K562 (cell line): ENCODE measurements around the gene ATF3. TPM values are rescaled to one million over a fixed set of nuclear protein-coding genes. Genes with fewer than 3 reads are reported as not detected.

Experiments
- HEY1 ChIP-seq: fragments of 250-450 bp; sonication (Bioruptor Pico); IDR thresholded peaks from 2 replicates; pipeline ENCODE4 v1.5.0; 2020; ENCODE audit warnings: mild to moderate bottlenecking, moderate library complexity, borderline replicate concordance
- IRF9 ChIP-seq: fragments of 450-650 bp; IDR thresholded peaks from 2 replicates; pipeline ENCODE4 v1.6.1; 2016; ENCODE audit warnings: missing biosample characterization, missing genetic modification characterization
- NFATC3 ChIP-seq: fragments of 450-650 bp; IDR thresholded peaks from 2 replicates; pipeline ENCODE4 v1.6.1; 2017; ENCODE audit warnings: mild to moderate bottlenecking
- NFE2L1 ChIP-seq: fragments of 450-650 bp; IDR thresholded peaks from 2 replicates; pipeline ENCODE4 v1.6.1; 2016; ENCODE audit warnings: missing genetic modification characterization, low read depth, mild to moderate bottlenecking, missing compliant biosample characterization, moderate library complexity, borderline replicate concordance
- RERE ChIP-seq: sonication (generic); formaldehyde crosslinking; IDR thresholded peaks from 2 replicates; pipeline ENCODE4 v1.8.0; 2023; ENCODE audit warnings: missing genetic modification reagents, mild to moderate bottlenecking, borderline replicate concordance
- REST ChIP-seq, 2 experiments: fragments of 450-650 bp; formaldehyde crosslinking in 1 of 2; IDR thresholded peaks; 2 replicates each; pipeline versions ENCODE4 v1.4.0 to v1.6.1; 2014 to 2020; ENCODE audit warnings: mild to moderate bottlenecking in 2 of 2, borderline replicate concordance in 1 of 2, low read depth in 1 of 2
- SMAD2 ChIP-seq: fragments of 150-350 bp; IDR thresholded peaks from 2 replicates; pipeline ENCODE4 v1.6.1; 2014; ENCODE audit warnings: low read depth, mild to moderate bottlenecking, low read length
- TEAD4 ChIP-seq, 2 experiments: sonication (generic) in 1 of 2; formaldehyde crosslinking in 1 of 2; IDR thresholded peaks; 2 replicates each; pipeline versions ENCODE4 v1.6.1 to v1.8.0; 2012 to 2022; ENCODE audit warnings: borderline replicate concordance in 1 of 2, inconsistent platforms in 1 of 2, low read length in 1 of 2, mild to moderate bottlenecking in 1 of 2, missing genetic modification reagents in 1 of 2
- ZFP30 ChIP-seq: fragments of 250-450 bp; sonication (Bioruptor Pico); IDR thresholded peaks from 2 replicates; pipeline ENCODE4 v1.8.0; 2022; ENCODE audit warnings: moderate library complexity, mild to moderate bottlenecking, inconsistent platforms, borderline replicate concordance
- ZNF583 ChIP-seq: fragments of 250-450 bp; sonication (Bioruptor Pico); IDR thresholded peaks from 2 replicates; pipeline ENCODE4 v1.4.0; 2020
- ZZZ3 ChIP-seq: fragments of 450-650 bp; IDR thresholded peaks from 2 replicates; pipeline ENCODE4 v1.6.1; 2016; ENCODE audit warnings: antibody characterized with exemption, mild to moderate bottlenecking, moderate library complexity
- polyA plus RNA-seq, 8 experiments: library from polyadenylated mRNA; depleted of rRNA in 4 of 8; stranded (reverse) in 5 of 8; unstranded in 3 of 8; fragments of >200 nt; fragmentation: Nextera tagmentation in 2 of 8; fragmentation: Illumina TruSeq in 1 of 8; extraction: Ambion mirVana in 2 of 8; extraction: Trizol in 1 of 8; gene quantifications; 2 replicates each; pipeline versions ENCODE4 v1.2.1 to v1.2.3, GENCODE V29; 2011 to 2014; ENCODE audit warnings: inconsistent platforms in 1 of 8, missing spikeins in 1 of 8
- total RNA-seq, 7 experiments: library from RNA; depleted of rRNA in 6 of 7; stranded (reverse); fragments of >200 nt in 6 of 7; fragmentation: Illumina TruSeq in 2 of 7; extraction: Trizol in 2 of 7; gene quantifications; 2 replicates each; pipeline versions ENCODE4 v1.2.1 to v1.2.3, GENCODE V29; 2011 to 2021; ENCODE audit warnings: low replicate concordance in 1 of 7

Gene ATF3
- total and polyA plus RNA-seq, 9 of the 15 experiments (the other 6 are each of a cell fraction or from before 2014, with no cell fraction given): 3.5 to 28.2 (median 19.8) TPM

- TF ChIP-seq RERE (CRISPR knock-in tag): no peak
- peak; percentile 91 for TF ChIP-seq REST (IDR thresholded peaks at IDR 0.05; ENCODE audit: borderline replicate concordance)
- TF ChIP-seq REST (CRISPR knock-in tag; IDR thresholded peaks at IDR 0.05; ENCODE audit: low read depth): peak; percentile 85
- TF ChIP-seq ZFP30: no peak
- no peak for TF ChIP-seq NFATC3
- 0 out of 2 replicates have a peak, but pooled peaks have one; percentile 12 for TF ChIP-seq ZNF583
- no peak for TF ChIP-seq SMAD2
- no peak for TF ChIP-seq HEY1 (CRISPR knock-in tag)
- TF ChIP-seq TEAD4 (IDR thresholded peaks at IDR 0.05; ENCODE audit: low read length): 0 out of 2 replicates have a peak, but pooled peaks have one; percentile 5
- TF ChIP-seq TEAD4 (CRISPR knock-in tag; IDR thresholded peaks at IDR 0.05; ENCODE audit: borderline replicate concordance): no peak
- TF ChIP-seq NFE2L1: no peak
- TF ChIP-seq IRF9 (tag): no peak
- TF ChIP-seq ZZZ3: no peak
Measured at GRCh38 chr1:212665241-212666115, 56.9 kb downstream of the ATF3 start (continued).
